Stomach (tissue), 4 donors: ENCODE results near the gene HS6ST1.

Experiments used
- CTCF ChIP-seq, 7 experiments: fragments of 450-650 bp in 4 of 7; fragments of 200-600 bp in 3 of 7; sonication (generic) in 3 of 7; IDR thresholded peaks; one replicate each; pipeline ENCODE4 v1.5.1; 2016 to 2019; ENCODE audit warnings: antibody characterized with exemption in 7 of 7, control low read depth in 2 of 7, mild to moderate bottlenecking in 1 of 7
- EP300 ChIP-seq: sonication (generic); formaldehyde crosslinking; IDR thresholded peaks from one replicate; pipeline ENCODE4 v1.6.1; 2017; ENCODE audit warnings: antibody characterized with exemption
- POLR2A ChIP-seq, 4 donors: fragments of 450-650 bp; IDR thresholded peaks; one replicate each; pipeline ENCODE4 v1.6.1; 2016; ENCODE audit warnings: antibody characterized with exemption in 4 of 4, control low read depth in 2 of 4, mild to moderate bottlenecking in 1 of 4, moderate library complexity in 1 of 4
- POLR2AphosphoS5 ChIP-seq, 3 donors: sonication (generic); formaldehyde crosslinking; IDR thresholded peaks; one replicate each; pipeline ENCODE4 v1.6.1; 2016; ENCODE audit warnings: antibody characterized with exemption in 3 of 3

DNA sequence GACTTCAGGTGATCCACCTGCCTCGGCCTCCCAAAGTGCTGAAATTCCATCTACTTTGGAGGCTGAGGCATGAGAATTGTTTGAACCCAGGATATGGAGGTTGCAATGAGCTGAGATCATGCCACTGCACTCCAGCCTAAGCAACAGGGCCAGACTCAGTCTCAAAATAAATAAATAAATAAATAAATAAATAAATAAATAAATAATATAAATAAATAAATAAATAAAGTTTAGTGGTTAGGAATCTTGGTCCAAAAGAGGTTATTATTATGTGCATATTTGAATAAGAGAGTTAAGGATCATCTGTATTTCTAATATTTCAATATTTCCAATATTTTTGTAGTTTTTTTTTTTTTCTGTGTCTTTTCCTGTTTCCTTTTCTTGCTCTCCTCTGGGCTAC lies 90.8 kb downstream of the HS6ST1 start:
- no peak for TF ChIP-seq POLR2AphosphoS5 (IDR thresholded peaks at IDR 0.05)
- no peak for TF ChIP-seq CTCF (IDR thresholded peaks at IDR 0.05)
- TF ChIP-seq POLR2A (IDR thresholded peaks at IDR 0.05): no peak
- TF ChIP-seq EP300: no peak
